IMR-90 (cell line): Measurements from ENCODE around the gene SLC13A5. TPM values are rescaled to one million over a fixed set of nuclear protein-coding genes. Genes with fewer than 3 reads are reported as not detected.

ENCODE experiments used
- ATAC-seq: fragments of 200-7000 bp; cut with Tn5 transposase; 2 replicates; pipeline ENCODE4 v1.9.1; 2020; ENCODE audit warnings: low read depth, mild to moderate bottlenecking, moderate library complexity
- BruUV-seq: library from RNA; stranded (reverse); fragments of 400-500 nt; replicated peaks from 2 replicates; lab custom pipeline; 2021; lab: Mats Ljungman, UMichigan
- CTCF ChIA-PET: fragments of 300-600 bp; formaldehyde crosslinking; extraction: SDS; loops from one replicate; lab custom pipeline; 2021; ENCODE audit warnings: antibody characterized with exemption; lab: Yijun Ruan, JAX
- POLR2A ChIA-PET: fragments of 300-600 bp; sonication (Branson Sonifier 250); formaldehyde crosslinking; loops from one replicate; lab custom pipeline; 2022; ENCODE audit warnings: antibody characterized with exemption; ENCODE audit not compliant: unreplicated experiment; lab: Charles Lee
- DNase-seq: peaks from one replicate; pipeline ENCODE4 v3.0.0; 2013
- H2AFZ ChIP-seq: replicated peaks from 2 replicates; pipeline ENCODE3; 2013; ENCODE audit warnings: low read length, mild to moderate bottlenecking; ENCODE audit not compliant: poor library complexity
- H2AK5ac ChIP-seq: 2 replicates; pipeline ENCODE4 v1.6.1; 2013; ENCODE audit warnings: low read depth, low read length, inconsistent platforms
- H2AK9ac ChIP-seq: replicated peaks from 2 replicates; pipeline ENCODE3; 2013; ENCODE audit warnings: mild to moderate bottlenecking, low read depth, low read length, moderate library complexity; ENCODE audit not compliant: poor library complexity
- H2BK120ac ChIP-seq: 2 replicates; pipeline ENCODE4 v1.6.1; 2013; ENCODE audit warnings: low read depth, low read length, inconsistent platforms
- H2BK15ac ChIP-seq: 3 replicates; pipeline ENCODE4 v1.6.1; 2013; ENCODE audit warnings: low read depth, low read length, inconsistent platforms
- H2BK20ac ChIP-seq: 2 replicates; pipeline ENCODE4 v1.6.1; 2013; ENCODE audit warnings: low read depth, mild to moderate bottlenecking, inconsistent platforms, low read length, moderate library complexity
- H2BK5ac ChIP-seq: 2 replicates; pipeline ENCODE4 v1.6.1; 2013; ENCODE audit warnings: mild to moderate bottlenecking, low read depth, low read length, inconsistent platforms; ENCODE audit not compliant: poor library complexity, severe bottlenecking
- H3K14ac ChIP-seq: replicated peaks from 2 replicates; pipeline ENCODE4 v1.6.1; 2013; ENCODE audit warnings: low read depth, low read length, inconsistent platforms
- H3K18ac ChIP-seq: 2 replicates; pipeline ENCODE4 v1.6.1; 2013; ENCODE audit warnings: low read depth, low read length, control low read depth
- H3K23ac ChIP-seq: 2 replicates; pipeline ENCODE4 v1.6.1; 2013; ENCODE audit warnings: low read depth, low read length, inconsistent platforms
- H3K27ac ChIP-seq: 2 replicates; pipeline ENCODE4 v1.5.1; 2013; ENCODE audit warnings: mild to moderate bottlenecking, control low read depth, low read length; ENCODE audit not compliant: insufficient read depth
- H3K27me3 ChIP-seq: 2 replicates; pipeline ENCODE4 v1.6.1; 2013; ENCODE audit warnings: low read length; ENCODE audit not compliant: control insufficient read depth, insufficient read depth
- H3K36me3 ChIP-seq: 2 replicates; pipeline ENCODE4 v1.6.1; 2013; ENCODE audit warnings: low read length, mixed read lengths; ENCODE audit not compliant: control insufficient read depth, insufficient read depth
- H3K4ac ChIP-seq: 2 replicates; pipeline ENCODE4 v1.6.1; 2013; ENCODE audit warnings: low read depth, low read length, inconsistent platforms
- H3K4me1 ChIP-seq: 2 replicates; pipeline ENCODE4 v1.6.1; 2013; ENCODE audit warnings: low read length, mixed read lengths; ENCODE audit not compliant: control insufficient read depth, insufficient read depth
- H3K4me2 ChIP-seq: 2 replicates; pipeline ENCODE4 v1.6.1; 2013; ENCODE audit warnings: low read depth, mild to moderate bottlenecking, control low read depth, low read length, moderate library complexity
- H3K4me3 ChIP-seq: 2 replicates; pipeline ENCODE4 v1.5.1; 2013; ENCODE audit warnings: low read depth, mild to moderate bottlenecking, control low read depth, low read length, moderate library complexity; ENCODE audit not compliant: insufficient read depth
- H3K56ac ChIP-seq: 2 replicates; pipeline ENCODE4 v1.6.1; 2013; ENCODE audit warnings: low read length, inconsistent platforms; ENCODE audit not compliant: insufficient read depth; ENCODE audit errors: extremely low read depth
- H3K79me1 ChIP-seq, 2 experiments: 2 replicates each; pipeline ENCODE4 v1.6.1; 2013; ENCODE audit warnings: low read length in 2 of 2, inconsistent platforms in 1 of 2, low read depth in 1 of 2
- H3K9ac ChIP-seq: 2 replicates; pipeline ENCODE4 v1.6.1; 2013; ENCODE audit warnings: low read depth, low read length, control low read depth
- H3K9me1 ChIP-seq: 2 replicates; pipeline ENCODE4 v1.6.1; 2013; ENCODE audit warnings: low read length, inconsistent platforms; ENCODE audit not compliant: insufficient read depth
- H3K9me3 ChIP-seq: 2 replicates; pipeline ENCODE4 v1.6.1; 2013; ENCODE audit warnings: low read length; ENCODE audit not compliant: control insufficient read depth, insufficient read depth
- H4K20me1 ChIP-seq: 2 replicates; pipeline ENCODE4 v1.6.1; 2013; ENCODE audit warnings: low read length, inconsistent platforms; ENCODE audit not compliant: insufficient read depth
- H4K5ac ChIP-seq: 2 replicates; pipeline ENCODE4 v1.6.1; 2013; ENCODE audit warnings: mild to moderate bottlenecking, low read depth, low read length, control low read depth
- H4K8ac ChIP-seq, 2 experiments: 2 replicates each; pipeline ENCODE4 v1.6.1; 2013; ENCODE audit warnings: low read depth in 2 of 2, low read length in 2 of 2, control low read depth in 1 of 2, inconsistent platforms in 1 of 2
- H4K91ac ChIP-seq: 2 replicates; pipeline ENCODE4 v1.6.1; 2013; ENCODE audit warnings: low read depth, low read length, inconsistent platforms; ENCODE audit not compliant: insufficient read depth
- BHLHE40 ChIP-seq: fragments of 150-350 bp; IDR thresholded peaks from 2 replicates; pipeline ENCODE4 v1.6.1; 2016; ENCODE audit warnings: mild to moderate bottlenecking, low read depth, low read length
- CEBPB ChIP-seq: IDR thresholded peaks from 2 replicates; pipeline ENCODE4 v1.6.1; 2012; ENCODE audit warnings: low read depth, low read length, improper control_type of control experiment
- CHD1 ChIP-seq: IDR thresholded peaks from 2 replicates; pipeline ENCODE4 v1.6.1; 2012; ENCODE audit warnings: low read depth, low read length, improper control_type of control experiment
- CTCF ChIP-seq: conservative IDR thresholded peaks from 2 replicates; pipeline ENCODE4 v1.5.1; 2012; ENCODE audit warnings: mild to moderate bottlenecking, low read depth, low read length, improper control_type of control experiment
- MAFK ChIP-seq: IDR thresholded peaks from 2 replicates; pipeline ENCODE4 v1.6.1; 2012; ENCODE audit warnings: low read depth, low read length, improper control_type of control experiment
- MAZ ChIP-seq: IDR thresholded peaks from 2 replicates; pipeline ENCODE4 v1.6.1; 2012; ENCODE audit warnings: low read depth, mild to moderate bottlenecking, low read length, improper control_type of control experiment, moderate library complexity, borderline replicate concordance
- NFE2L2 ChIP-seq: fragments of 150-350 bp; IDR thresholded peaks from 2 replicates; pipeline ENCODE4 v1.6.1; 2016; ENCODE audit warnings: low read depth, mild to moderate bottlenecking, low read length
- POLR2A ChIP-seq: IDR thresholded peaks from 2 replicates; pipeline ENCODE4 v1.6.1; 2012; ENCODE audit warnings: mild to moderate bottlenecking, low read depth, low read length
- RAD21 ChIP-seq: IDR thresholded peaks from 2 replicates; pipeline ENCODE4 v1.6.1; 2012; ENCODE audit warnings: low read length, improper control_type of control experiment
- RFX5 ChIP-seq: IDR thresholded peaks from 2 replicates; pipeline ENCODE4 v1.8.0; 2012; ENCODE audit warnings: low read depth, mild to moderate bottlenecking, low read length, moderate library complexity
- SMC3 ChIP-seq: fragments of 150-350 bp; IDR thresholded peaks from 2 replicates; pipeline ENCODE4 v1.6.1; 2016; ENCODE audit warnings: low read depth, mild to moderate bottlenecking, antibody characterized with exemption, low read length, moderate library complexity
- WGBS, 2 experiments: methylation state at CpG; one replicate each; pipeline versions ENCODE4 v1.1.5 to v1.1.7; 2013; ENCODE audit warnings: missing lambda C conversion rate in 2 of 2; ENCODE audit not compliant: insufficient read length in 1 of 2; ENCODE audit errors: extremely low coverage in 2 of 2; 5-methylcytosine and 5-hydroxymethylcytosine counted together
- dilution Hi-C: fragments of 300-500 bp; cut with HindIII; formaldehyde crosslinking; loops from one replicate; pipeline ENCODE4 v1.14.3; 2018; ENCODE audit warnings: low sequenced_read_pairs; ENCODE audit not compliant: unreplicated experiment
- in situ Hi-C: fragments of 300-500 bp; cut with MboI; formaldehyde crosslinking; loops from 3 replicates; pipeline ENCODE4 v1.14.3; 2019; ENCODE audit warnings: low sequenced_read_pairs, inconsistent platforms, mixed read lengths
- intact Hi-C: fragments of 100-400 bp; cut with micrococcal nuclease; formaldehyde crosslinking; loops from 2 replicates; pipeline ENCODE4 v1.10.0; 2022
- polyA plus RNA-seq, 3 experiments: library from polyadenylated mRNA; depleted of rRNA; stranded (reverse); fragments of >200 nt; gene quantifications; 2 replicates each; pipeline ENCODE4 v1.2.3, GENCODE V29; 2012; ENCODE audit warnings: low replicate concordance in 1 of 3
- total RNA-seq: library from RNA; depleted of rRNA; stranded (reverse); fragments of >200 nt; gene quantifications from 2 replicates; pipeline ENCODE4 v1.2.3, GENCODE V29; 2012
- TF ChIP-seq, protein P1 (sequence below): fragments of 150-350 bp; IDR thresholded peaks from 2 replicates; pipeline ENCODE4 v1.6.1; 2017; ENCODE audit warnings: mild to moderate bottlenecking, antibody characterized with exemption, low read length, low read depth

SLC13A5 gene
- total and polyA plus RNA-seq, 2 of the 4 experiments (the other 2 are of a cell fraction): not detected

DNA sequence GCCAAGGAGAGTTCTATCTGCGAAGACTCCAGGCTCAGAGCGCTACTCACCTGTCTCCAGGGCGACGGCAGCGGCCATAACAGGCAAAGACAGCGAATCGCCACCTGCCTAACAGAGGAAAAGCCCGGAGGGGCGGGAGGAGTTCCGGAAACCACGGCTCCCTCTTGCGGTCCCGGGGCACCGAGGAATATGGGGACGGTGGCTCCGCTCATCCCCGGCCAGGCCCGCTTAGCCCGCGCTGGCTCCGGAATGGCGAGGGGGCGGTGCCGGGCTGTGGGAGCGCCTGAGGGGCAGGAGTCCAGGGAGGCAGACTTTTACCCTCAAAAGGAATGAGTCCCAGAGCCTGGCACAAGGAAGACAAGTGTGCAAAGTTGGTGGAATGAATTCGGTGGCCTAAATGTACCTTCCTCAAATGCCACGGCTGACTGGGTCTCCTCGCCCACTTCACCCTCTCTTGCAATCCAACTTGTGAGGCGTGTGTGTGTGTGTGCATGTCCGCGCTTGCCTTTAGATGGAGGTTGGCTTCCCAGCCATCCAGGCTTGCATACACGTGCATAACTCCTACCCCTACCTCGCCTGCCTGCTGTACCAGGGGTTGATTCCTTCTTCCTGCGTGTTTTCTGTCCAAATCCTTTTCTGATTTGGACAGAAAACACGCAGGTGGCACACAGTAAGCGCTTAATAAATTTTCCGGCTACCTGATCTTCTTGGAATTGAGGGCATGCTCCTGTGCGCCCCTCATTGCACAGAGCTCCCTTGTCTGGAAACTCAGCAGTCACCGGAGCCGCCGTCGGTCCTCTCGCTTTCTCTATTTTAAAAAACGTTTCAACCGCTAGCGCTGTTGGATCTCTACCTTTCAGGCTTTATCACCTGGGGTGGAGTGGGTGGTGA lies 58.1 kb downstream of the SLC13A5 start:
- TF ChIP-seq SMC3: no peak
- TF ChIP-seq MAFK: no peak
- TF ChIP-seq CHD1: no peak
- TF ChIP-seq MAZ: no peak
- TF ChIP-seq NFE2L2: no peak
- TF ChIP-seq CTCF: no peak
- TF ChIP-seq BHLHE40: no peak
- TF ChIP-seq POLR2A: no peak
- TF ChIP-seq, protein P1, sequence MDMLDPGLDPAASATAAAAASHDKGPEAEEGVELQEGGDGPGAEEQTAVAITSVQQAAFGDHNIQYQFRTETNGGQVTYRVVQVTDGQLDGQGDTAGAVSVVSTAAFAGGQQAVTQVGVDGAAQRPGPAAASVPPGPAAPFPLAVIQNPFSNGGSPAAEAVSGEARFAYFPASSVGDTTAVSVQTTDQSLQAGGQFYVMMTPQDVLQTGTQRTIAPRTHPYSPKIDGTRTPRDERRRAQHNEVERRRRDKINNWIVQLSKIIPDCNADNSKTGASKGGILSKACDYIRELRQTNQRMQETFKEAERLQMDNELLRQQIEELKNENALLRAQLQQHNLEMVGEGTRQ: no peak
- no peak for TF ChIP-seq CEBPB
- TF ChIP-seq RAD21: no peak
- TF ChIP-seq RFX5: no peak
- dilution Hi-C loops: no loop called here
- Histone ChIP-seq H2BK15ac (no peak overlapping the region), H4K5ac (no peak overlapping the region), H3K14ac (no peak overlapping the region; the same call in 1 of the 2 replicates), H4K8ac (no peak overlapping the region), H3K36me3 (no peaks in the 10 kb centered on the region), H3K18ac (no peak overlapping the region), H4K20me1 (peaks cover 7% of the 10 kb centered on the region), H2AFZ (peak overlapping the region; percentile 49), H3K79me1 (peaks cover 4 to 17% of the 10 kb centered on the region in 2 experiments; a peak in 3 of 4 replicates), H2AK9ac (no peak overlapping the region), H4K91ac (no peak overlapping the region), H3K23ac (peak overlapping the region; percentile 80; the same call in 1 of the 2 replicates), H2BK120ac (no peak overlapping the region), H2BK20ac (no peak overlapping the region), H3K4me1 (0 out of 2 replicates have a peak, but pooled peaks cover 6% of the 10 kb centered on the region), H3K56ac (no peak overlapping the region), H3K9me1 (0 out of 2 replicates have a peak, but pooled peaks cover 5% of the 10 kb centered on the region), H3K4me3 (no peak overlapping the region), H2AK5ac (no peak overlapping the region), H3K27me3 (peaks cover 37% of the 10 kb centered on the region), H3K9ac (no peak overlapping the region), H3K9me3 (no peaks in the 10 kb centered on the region; the same call in 1 of the 2 replicates), H3K4me2 (no peak overlapping the region; the same call in 1 of the 2 replicates), H3K27ac (no peak overlapping the region), H2BK5ac (no peak overlapping the region), H3K4ac (no peak overlapping the region)
- DNase-seq (no peak), ATAC-seq (no peak)
- intact Hi-C loops: loop anchor here (10.0 kb wide), 1 partner anchor 1070 kb away; the partner anchor contains the start of gene NLRP1
- in situ Hi-C loops: no loop called here
- CTCF ChIA-PET: no interaction called here
- POLR2A ChIA-PET: no interaction called here
- 17% methylated on average over 5 of the region's 46 CpGs; no CpG with 5 or more reads in 1 of the 2 experiments for WGBS, 2 experiments
- BruUV-seq: no TSS peak
